Measurements from ENCODE around the gene ECT2L.
"Not testable (repeated sequence)": the region's sequence is repeated elsewhere in the genome, so short reads cannot be mapped to it uniquely, and the experiment has no call there.

The ECT2L gene

DNA sequence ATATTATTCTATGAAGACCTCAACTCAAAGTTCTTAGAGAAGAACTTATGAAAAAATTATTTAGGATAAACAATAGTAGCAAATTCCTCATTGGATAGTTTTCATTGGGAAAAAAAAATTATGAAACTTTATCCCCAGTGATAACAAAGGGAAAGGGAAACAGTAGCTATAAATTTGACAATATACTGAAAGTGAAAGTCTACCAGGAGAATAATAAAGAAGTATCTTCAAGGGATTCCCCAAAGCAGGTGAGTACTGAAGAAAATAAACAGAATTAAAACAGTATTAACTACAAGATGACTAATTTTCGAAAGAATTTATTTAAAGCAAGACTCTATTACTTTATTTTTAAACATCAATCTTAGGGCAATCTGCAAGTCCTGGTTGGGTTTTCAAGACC lies 135.8 kb downstream of the ECT2L start:
- no peak for DNase-seq (ENCODE audit: low read depth in 1 of 2, low spot score in 1 of 2)
- in situ Hi-C loops (cut with HindIII; ENCODE audit: low pct_unique_long_range_greater_than_20kb, low sequenced_read_pairs) = no loop called here
- TF ChIP-seq JUND (IDR thresholded peaks at IDR 0.05; ENCODE audit: low read depth) = no peak

DNA sequence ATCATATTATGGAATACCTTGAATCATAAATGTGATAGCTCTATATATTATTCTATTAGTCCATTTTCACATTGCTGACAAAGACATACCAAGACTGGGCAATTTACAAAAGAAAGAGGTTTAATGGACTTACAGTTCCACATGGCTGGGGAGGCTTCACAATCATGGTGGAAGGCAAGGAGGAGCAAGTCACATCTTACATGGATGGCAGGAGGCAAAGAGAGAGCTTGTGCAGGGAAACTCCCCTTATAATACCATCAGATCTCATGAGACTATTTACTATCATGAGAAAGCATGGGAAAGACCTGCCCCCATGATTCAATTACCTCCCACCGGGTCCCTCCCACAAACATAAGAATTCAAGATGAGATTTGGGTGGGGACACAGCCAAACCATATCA lies 141.0 kb downstream of the ECT2L start:
- in situ Hi-C loops (cut with HindIII; ENCODE audit: low pct_unique_long_range_greater_than_20kb, low sequenced_read_pairs) = not testable (repeated sequence)

DNA sequence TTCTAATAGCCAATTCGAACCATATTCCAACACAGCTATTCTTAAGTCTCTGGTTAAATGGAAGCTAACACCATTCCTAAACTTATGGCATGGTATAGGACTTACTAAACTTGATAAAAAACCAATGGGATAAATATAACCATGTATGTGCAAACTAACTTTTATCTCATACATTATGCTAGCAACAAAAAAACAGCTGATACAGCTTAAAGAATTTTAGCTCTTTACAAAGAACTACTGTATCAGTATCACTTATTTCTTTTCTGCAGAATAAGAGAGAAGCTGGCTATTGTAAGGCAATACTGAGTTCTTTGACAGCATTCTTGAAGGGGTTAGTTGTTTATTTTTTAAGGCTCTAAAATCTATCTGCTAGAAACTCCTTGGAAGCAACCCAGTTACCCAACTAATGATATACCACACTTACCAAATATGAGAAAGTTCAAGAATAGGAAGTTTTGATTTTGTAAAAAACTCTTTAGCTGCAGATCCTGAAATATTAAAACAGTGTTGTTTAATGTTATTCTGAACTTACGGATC lies 147.3 kb downstream of the ECT2L start:
- in situ Hi-C loops (cut with HindIII; ENCODE audit: low pct_unique_long_range_greater_than_20kb, low sequenced_read_pairs) = no loop called here
- DNase-seq (ENCODE audit: low read depth in 1 of 2, low spot score in 1 of 2) = no peak
- TF ChIP-seq JUND (IDR thresholded peaks at IDR 0.05; ENCODE audit: low read depth) = no peak

More for the DNA sequence above, 141.0 kb downstream of the ECT2L start:
- not testable (repeated sequence) for DNase-seq (ENCODE audit: low read depth in 1 of 2, low spot score in 1 of 2)

DNA sequence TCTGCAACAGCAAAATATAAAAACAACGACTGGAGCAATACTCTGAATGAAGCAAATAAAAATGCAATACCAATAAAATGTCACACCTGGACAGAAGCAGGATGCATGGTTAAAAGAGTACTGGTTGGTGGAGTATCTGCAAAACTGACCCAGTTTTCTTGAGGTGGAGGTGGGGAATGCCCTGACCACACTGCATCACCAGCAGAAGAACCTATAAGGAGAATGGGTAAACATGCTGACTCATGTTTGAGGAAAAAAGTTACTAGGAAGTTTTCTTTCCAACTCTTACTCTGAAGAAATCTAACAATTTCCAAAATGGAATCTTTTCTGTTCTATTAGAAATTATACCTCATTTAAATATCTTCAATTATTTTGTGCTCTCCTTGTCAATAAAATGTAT lies 148.5 kb downstream of the ECT2L start:
- no peak for TF ChIP-seq JUND (IDR thresholded peaks at IDR 0.05; ENCODE audit: low read depth)
- peak in 1 of 2 experiments; percentile 2 for DNase-seq (ENCODE audit: low read depth in 1 of 2, low spot score in 1 of 2)
- in situ Hi-C loops (cut with HindIII; ENCODE audit: low pct_unique_long_range_greater_than_20kb, low sequenced_read_pairs) = no loop called here

DNA sequence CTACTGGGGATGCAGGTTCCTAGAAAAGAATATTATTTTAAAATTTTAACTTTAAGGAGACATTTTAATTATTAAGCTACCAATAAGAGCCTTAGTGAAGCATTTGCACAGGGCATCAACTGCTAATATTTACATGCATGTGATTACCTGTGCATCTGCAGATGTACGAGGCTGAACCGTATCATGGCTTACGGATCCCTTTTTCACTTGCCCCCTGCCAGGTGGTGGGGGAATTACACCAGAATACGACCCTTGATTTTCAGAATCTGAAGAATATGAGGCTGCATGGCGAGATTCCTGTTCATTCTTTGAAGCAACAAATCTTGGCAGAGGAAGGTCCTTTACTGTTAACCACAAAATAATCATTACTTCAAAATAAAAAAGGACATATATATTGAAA lies 149.5 kb downstream of the ECT2L start:
- DNase-seq (ENCODE audit: low read depth in 1 of 2, low spot score in 1 of 2) = no peak
- in situ Hi-C loops (cut with HindIII; ENCODE audit: low pct_unique_long_range_greater_than_20kb, low sequenced_read_pairs) = no loop called here
- no peak for TF ChIP-seq JUND (IDR thresholded peaks at IDR 0.05; ENCODE audit: low read depth)

DNA sequence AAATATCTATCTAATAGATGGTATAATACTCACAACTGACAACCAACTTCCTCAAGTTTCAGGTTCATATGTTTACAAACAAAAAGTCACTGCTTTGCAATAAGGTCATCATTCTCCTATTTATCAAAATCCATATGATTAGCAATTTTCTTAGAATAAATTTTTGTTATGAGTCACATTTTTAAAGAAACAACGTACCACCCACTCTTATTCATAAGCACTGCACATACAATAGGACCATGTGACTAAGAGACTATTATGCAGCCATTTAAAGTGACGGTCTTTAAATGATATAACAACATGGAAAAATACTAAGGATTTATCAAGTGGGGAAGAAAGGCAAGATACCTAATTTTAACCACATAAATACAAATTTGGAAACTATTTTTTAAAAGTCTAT lies 152.1 kb downstream of the ECT2L start:
- in situ Hi-C loops (cut with HindIII; ENCODE audit: low pct_unique_long_range_greater_than_20kb, low sequenced_read_pairs) = no loop called here
- no peak for TF ChIP-seq JUND (IDR thresholded peaks at IDR 0.05; ENCODE audit: low read depth)
- DNase-seq (ENCODE audit: low read depth in 1 of 2, low spot score in 1 of 2) = no peak

DNA sequence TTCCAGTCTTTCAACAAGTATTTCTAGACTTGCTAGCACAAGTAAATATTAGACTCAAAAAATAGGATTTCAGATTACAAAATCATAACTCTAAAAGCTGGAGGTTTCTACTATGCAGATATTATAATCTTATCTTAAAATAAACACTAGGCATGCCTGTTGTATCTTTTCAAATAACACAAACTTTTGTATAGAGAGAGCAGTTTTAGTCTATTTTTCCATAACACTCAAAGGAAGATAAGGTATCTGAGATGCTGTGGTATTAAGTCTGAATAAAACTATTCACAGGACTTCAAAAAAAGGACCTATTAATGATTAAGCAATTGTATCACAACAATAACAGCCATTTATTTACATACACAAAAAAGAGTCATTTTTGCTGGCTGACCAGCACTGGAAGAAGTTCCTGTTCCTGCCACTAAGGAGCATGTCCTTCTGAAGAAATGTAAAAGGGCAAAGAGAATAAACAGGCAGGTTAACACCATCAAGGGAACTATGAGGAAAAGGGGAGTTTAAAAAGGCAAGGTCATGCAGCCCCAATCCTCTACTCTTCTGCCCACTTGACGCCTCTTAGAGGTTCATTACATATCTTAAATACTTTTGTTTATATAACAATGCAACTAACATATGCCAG lies 152.8 kb downstream of the ECT2L start:
- in situ Hi-C loops (cut with HindIII; ENCODE audit: low pct_unique_long_range_greater_than_20kb, low sequenced_read_pairs) = no loop called here
- no peak for TF ChIP-seq JUND (IDR thresholded peaks at IDR 0.05; ENCODE audit: low read depth)
- DNase-seq (ENCODE audit: low read depth in 1 of 2, low spot score in 1 of 2) = no peak

DNA sequence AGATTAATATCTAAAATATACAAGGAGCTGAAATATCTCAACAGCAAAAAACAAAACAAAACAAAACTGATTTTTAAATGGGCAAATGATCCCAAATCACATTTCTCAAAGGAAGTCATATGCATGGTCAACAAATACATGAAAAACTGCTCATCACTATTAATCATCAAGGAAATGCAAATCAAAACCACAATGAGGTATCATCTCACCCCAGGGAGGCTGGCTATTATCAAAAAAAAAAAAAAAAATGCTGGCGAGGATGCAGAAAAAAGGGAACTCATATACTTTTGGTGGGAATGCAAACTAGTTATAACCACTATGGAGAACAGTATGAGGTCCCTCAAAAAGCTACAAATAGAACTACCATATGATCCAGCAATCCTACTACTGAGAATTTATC lies 157.6 kb downstream of the ECT2L start:
- in situ Hi-C loops (cut with HindIII; ENCODE audit: low pct_unique_long_range_greater_than_20kb, low sequenced_read_pairs) = no loop called here
- no peak for TF ChIP-seq JUND (IDR thresholded peaks at IDR 0.05; ENCODE audit: low read depth)
- DNase-seq (ENCODE audit: low read depth in 1 of 2, low spot score in 1 of 2) = no peak
